Right lobe of liver (tissue), 4 donors: ENCODE measurements around the gene CHI3L1.

ENCODE experiments used
- CTCF ChIP-seq, 4 donors: fragments of 200-600 bp in 3 of 4; fragments of 450-650 bp in 1 of 4; IDR thresholded peaks; one replicate each; pipeline versions ENCODE4 v1.5.1 to v1.8.0; 2016 to 2022; ENCODE audit warnings: antibody characterized with exemption in 4 of 4, mild to moderate bottlenecking in 2 of 4
- POLR2A ChIP-seq: fragments of 450-650 bp; IDR thresholded peaks from one replicate; pipeline ENCODE4 v1.6.1; 2017; ENCODE audit warnings: antibody characterized with exemption, mild to moderate bottlenecking
- donor health status: DM: no; HTN: no; CAD: no.
- donor health status: DM: no; HTN: no; CAD: no.
- donor health status: DM: no; HTN: yes; CAD: no.

GRCh38 chr1:203173011-203173555 is 13.4 kb downstream of the CHI3L1 start:
- no peak for TF ChIP-seq CTCF (IDR thresholded peaks at IDR 0.05)
- no peak for TF ChIP-seq POLR2A
